ENCODE measurements around the gene TTC17. TPM values are rescaled to one million over a fixed set of nuclear protein-coding genes. Genes with fewer than 3 reads are reported as not detected.

The TTC17 gene
- total and polyA plus RNA-seq, 9 of the 15 experiments (the other 6 are each of a cell fraction or from before 2014, with no cell fraction given): 19.7 to 99.1 (median 53.3) TPM

- TF ChIP-seq E2F1 (CRISPR knock-in tag; IDR thresholded peaks at IDR 0.05) (no peak), ZNF324 (CRISPR knock-in tag; IDR thresholded peaks at IDR 0.05) (no peak), HMBOX1 (IDR thresholded peaks at IDR 0.05) (peak; percentile 58), NFIC (IDR thresholded peaks at IDR 0.05) (0 out of 2 replicates have a peak, but pooled peaks have one; percentile 15), PBX2 (CRISPR knock-in tag; IDR thresholded peaks at IDR 0.05; ENCODE audit: low read depth) (no peak), PBX2 (tag; conservative IDR thresholded peaks at IDR 0.05; ENCODE audit: low read depth) (peak; percentile 67), SRSF3 (IDR thresholded peaks at IDR 0.05; ENCODE audit: insufficient read depth, low read length) (no peak), EHMT2 (IDR thresholded peaks at IDR 0.05) (peak; percentile 50; the same call in 1 of the 2 replicates), NCOA4 (IDR thresholded peaks at IDR 0.05; ENCODE audit: partially characterized antibody) (no peak), TEAD4 (IDR thresholded peaks at IDR 0.05; ENCODE audit: low read length) (peak; percentile 64), TEAD4 (CRISPR knock-in tag; IDR thresholded peaks at IDR 0.05; ENCODE audit: borderline replicate concordance) (no peak), FOXM1 (IDR thresholded peaks at IDR 0.05; ENCODE audit: low read depth) (peak; percentile 75; the same call in 1 of the 2 replicates), FOXM1 (CRISPR knock-in tag; IDR thresholded peaks at IDR 0.05; ENCODE audit: low read depth) (no peak), MTA1 (IDR thresholded peaks at IDR 0.05; ENCODE audit: borderline replicate concordance) (0 out of 2 replicates have a peak, but pooled peaks have one; percentile 21), CBX3 (IDR thresholded peaks at IDR 0.05; ENCODE audit: borderline replicate concordance in 1 of 2, low read length in 2 of 2) (no peak), CTBP1 (IDR thresholded peaks at IDR 0.05; ENCODE audit: borderline replicate concordance) (peak; percentile 19; the same call in 1 of the 2 replicates)
These were observed 23.1 kb downstream of the TTC17 start (continued) for GRCh38 chr11:43381802-43382201.

Data from K562 (cell line).